ENCODE results near the gene CYP4Z1.

DNA sequence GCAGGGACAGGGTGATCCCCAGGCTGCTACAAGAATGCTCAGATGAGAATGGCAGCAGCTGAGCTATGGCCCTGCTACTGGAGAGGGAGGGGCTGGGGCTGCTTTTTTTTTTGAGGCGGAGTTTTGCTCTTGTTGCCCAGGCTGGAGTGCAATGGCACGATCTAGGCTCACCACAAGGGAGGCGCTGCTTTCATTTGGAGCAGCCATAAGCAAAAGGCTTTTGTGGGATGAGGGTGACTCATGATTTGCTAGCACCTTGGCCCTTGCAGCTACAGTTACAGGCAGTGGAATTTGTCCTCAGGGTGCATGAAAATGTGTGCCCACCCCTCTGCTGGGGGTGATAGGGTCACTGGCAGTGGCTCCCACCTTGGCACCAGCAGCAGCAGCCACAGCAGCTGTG, 37.8 kb downstream of the CYP4Z1 start:
- TF ChIP-seq, protein P1, sequence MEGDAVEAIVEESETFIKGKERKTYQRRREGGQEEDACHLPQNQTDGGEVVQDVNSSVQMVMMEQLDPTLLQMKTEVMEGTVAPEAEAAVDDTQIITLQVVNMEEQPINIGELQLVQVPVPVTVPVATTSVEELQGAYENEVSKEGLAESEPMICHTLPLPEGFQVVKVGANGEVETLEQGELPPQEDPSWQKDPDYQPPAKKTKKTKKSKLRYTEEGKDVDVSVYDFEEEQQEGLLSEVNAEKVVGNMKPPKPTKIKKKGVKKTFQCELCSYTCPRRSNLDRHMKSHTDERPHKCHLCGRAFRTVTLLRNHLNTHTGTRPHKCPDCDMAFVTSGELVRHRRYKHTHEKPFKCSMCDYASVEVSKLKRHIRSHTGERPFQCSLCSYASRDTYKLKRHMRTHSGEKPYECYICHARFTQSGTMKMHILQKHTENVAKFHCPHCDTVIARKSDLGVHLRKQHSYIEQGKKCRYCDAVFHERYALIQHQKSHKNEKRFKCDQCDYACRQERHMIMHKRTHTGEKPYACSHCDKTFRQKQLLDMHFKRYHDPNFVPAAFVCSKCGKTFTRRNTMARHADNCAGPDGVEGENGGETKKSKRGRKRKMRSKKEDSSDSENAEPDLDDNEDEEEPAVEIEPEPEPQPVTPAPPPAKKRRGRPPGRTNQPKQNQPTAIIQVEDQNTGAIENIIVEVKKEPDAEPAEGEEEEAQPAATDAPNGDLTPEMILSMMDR (IDR thresholded peaks at IDR 0.05) = no peak
- no peak for TF ChIP-seq POLR2A (IDR thresholded peaks at IDR 0.05)

All from upper lobe of left lung (tissue), 4 donors.